Activated effector memory CD4-positive, alpha-beta T cell treated with Interleukin-2 at 50 U/mL for 16 hours (primary cell): ENCODE results near the gene SLC6A15.

ENCODE experiments used
- DNase-seq: peaks from one replicate; pipeline ENCODE4 v3.0.0-alpha.2; 2020

Gene SLC6A15

GRCh38 chr12:84874125-84874824, 38.3 kb downstream of the SLC6A15 start:
- no peak for DNase-seq

GRCh38 chr12:84862186-84862585, 50.4 kb downstream of the SLC6A15 start:
- DNase-seq = no peak

- DNase-seq = no peak
Observed at GRCh38 chr12:84860718-84861117, 51.9 kb downstream of the SLC6A15 start.

GRCh38 chr12:84858796-84859195, 53.8 kb downstream of the SLC6A15 start:
- no peak for DNase-seq

- no peak for DNase-seq
Observed at GRCh38 chr12:84857525-84858208, 54.9 kb downstream of the SLC6A15 start.

- no peak for DNase-seq
Observed at GRCh38 chr12:84856156-84856900, 56.3 kb downstream of the SLC6A15 start.

- no peak for DNase-seq
Observed at GRCh38 chr12:84843593-84844144, 68.9 kb downstream of the SLC6A15 start.

GRCh38 chr12:84842406-84843013, 70.1 kb downstream of the SLC6A15 start:
- no peak for DNase-seq

- DNase-seq = no peak
Observed at GRCh38 chr12:84841591-84841990, 71.0 kb downstream of the SLC6A15 start.

- no peak for DNase-seq
Observed at GRCh38 chr12:84840356-84840755, 72.2 kb downstream of the SLC6A15 start.

GRCh38 chr12:84826925-84827324, 85.7 kb downstream of the SLC6A15 start:
- no peak for DNase-seq

GRCh38 chr12:84825149-84825548, 87.5 kb downstream of the SLC6A15 start:
- DNase-seq = no peak

- DNase-seq = no peak
Observed at GRCh38 chr12:84822525-84822924, 90.1 kb downstream of the SLC6A15 start.

GRCh38 chr12:84816916-84817695, 95.5 kb downstream of the SLC6A15 start:
- DNase-seq = no peak

GRCh38 chr12:84814664-84815245, 97.8 kb downstream of the SLC6A15 start:
- no peak for DNase-seq

- no peak for DNase-seq
Observed at GRCh38 chr12:84813780-84814663, 98.6 kb downstream of the SLC6A15 start.

GRCh38 chr12:84811291-84811690, 101.3 kb downstream of the SLC6A15 start:
- no peak for DNase-seq

GRCh38 chr12:84810611-84811010, 102.0 kb downstream of the SLC6A15 start:
- no peak for DNase-seq
